Tibial nerve (tissue), 3 donors: ENCODE results near the gene WRAP73.

ENCODE experiments used
- CTCF ChIP-seq, 5 experiments: fragments of 200-600 bp in 3 of 5; fragments of 450-650 bp in 2 of 5; sonication (generic) in 3 of 5; IDR thresholded peaks; one replicate each; pipeline ENCODE4 v1.5.1; 2016 to 2019; ENCODE audit warnings: antibody characterized with exemption in 5 of 5, mild to moderate bottlenecking in 3 of 5, moderate library complexity in 2 of 5
- POLR2A ChIP-seq, 2 donors: fragments of 450-650 bp; IDR thresholded peaks; one replicate each; pipeline ENCODE4 v1.6.1; 2017; ENCODE audit warnings: antibody characterized with exemption in 2 of 2, mild to moderate bottlenecking in 2 of 2, moderate library complexity in 2 of 2

DNA sequence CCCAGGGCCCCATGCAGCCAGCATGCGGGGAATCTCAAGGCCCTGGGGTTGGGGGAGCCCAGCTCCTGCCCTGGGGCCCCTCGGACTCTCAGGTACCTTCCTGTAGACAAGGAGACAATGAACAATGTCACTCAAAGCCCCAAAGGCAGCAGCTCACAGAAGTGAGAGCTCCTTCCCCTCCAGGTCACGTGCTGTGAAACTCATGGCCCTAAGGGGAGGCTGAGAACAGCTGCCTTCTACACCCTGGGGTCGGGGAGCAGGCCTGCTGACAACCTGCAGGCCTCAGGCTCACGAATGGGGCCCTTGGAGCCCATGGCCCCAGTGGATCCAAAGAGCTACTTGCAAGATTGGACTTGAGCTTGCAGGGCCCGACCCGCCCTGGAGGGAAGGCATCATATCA, 41.7 kb downstream of the WRAP73 start:
- TF ChIP-seq POLR2A (IDR thresholded peaks at IDR 0.05), result no peak
- no peak for TF ChIP-seq CTCF (IDR thresholded peaks at IDR 0.05)
